Coronary artery (tissue), 2 donors: ENCODE measurements around the gene WFIKKN1.

Source experiments
- DNase-seq: peaks from one replicate; pipeline ENCODE4 v3.0.0-alpha.2; 2017; ENCODE audit warnings: low spot score
- H3K27ac ChIP-seq, 2 donors: fragments of 200-600 bp; sonication (generic); one replicate each; pipeline ENCODE4 v1.5.1; 2016 to 2019
- H3K4me3 ChIP-seq: fragments of 200-600 bp; sonication (generic); 2 replicates; pipeline ENCODE4 v1.5.1; 2016; ENCODE audit warnings: mild to moderate bottlenecking, moderate library complexity
- CTCF ChIP-seq: fragments of 200-600 bp; sonication (generic); IDR thresholded peaks from one replicate; pipeline ENCODE4 v1.5.1; 2019; ENCODE audit warnings: antibody characterized with exemption

Gene WFIKKN1

GRCh38 chr16:667113-667779 is 36.5 kb downstream of the WFIKKN1 start:
- DNase-seq, result no peak
- no peak for TF ChIP-seq CTCF
- H3K27ac ChIP-seq, result peak overlapping the region; percentile 77 to 96
- peak overlapping the region; percentile 96 for H3K4me3 ChIP-seq

GRCh38 chr16:667780-668518 is 37.2 kb downstream of the WFIKKN1 start, which contains the start of gene RHOT2:
Gene RHOT2 (plus strand): TSS chr16:668132. CDS start chr16:668200, 68 bp downstream.
- DNase-seq, result peak; percentile 94
- TF ChIP-seq CTCF, result peak; percentile 90
- Histone ChIP-seq H3K27ac (peak within 1 kb of the TSS; percentile 77 to 96), H3K4me3 (peak within 1 kb of the TSS; percentile 96)

- peak overlapping the region; percentile 96 for H3K4me3 ChIP-seq
- TF ChIP-seq CTCF, result no peak
- H3K27ac ChIP-seq, result peak overlapping the region; percentile 77 to 96
- DNase-seq, result no peak
Measured at GRCh38 chr16:668519-669171, 37.9 kb downstream of the WFIKKN1 start.

GRCh38 chr16:669666-670065 is 38.9 kb downstream of the WFIKKN1 start:
- no peak overlapping the region for H3K27ac ChIP-seq
- DNase-seq, result no peak
- no peak for TF ChIP-seq CTCF
- H3K4me3 ChIP-seq, result no peak overlapping the region

- Histone ChIP-seq H3K4me3 (no peak overlapping the region), H3K27ac (no peak overlapping the region)
- DNase-seq, result no peak
- TF ChIP-seq CTCF, result no peak
Measured at GRCh38 chr16:670485-671352, 39.9 kb downstream of the WFIKKN1 start.

- no peak for TF ChIP-seq CTCF
- no peak overlapping the region for H3K27ac ChIP-seq
- no peak overlapping the region for H3K4me3 ChIP-seq
- DNase-seq, result no peak
Measured at GRCh38 chr16:671353-672131, 40.8 kb downstream of the WFIKKN1 start.
